Measurements from ENCODE around the gene FTCDNL1.

FTCDNL1 gene

DNA sequence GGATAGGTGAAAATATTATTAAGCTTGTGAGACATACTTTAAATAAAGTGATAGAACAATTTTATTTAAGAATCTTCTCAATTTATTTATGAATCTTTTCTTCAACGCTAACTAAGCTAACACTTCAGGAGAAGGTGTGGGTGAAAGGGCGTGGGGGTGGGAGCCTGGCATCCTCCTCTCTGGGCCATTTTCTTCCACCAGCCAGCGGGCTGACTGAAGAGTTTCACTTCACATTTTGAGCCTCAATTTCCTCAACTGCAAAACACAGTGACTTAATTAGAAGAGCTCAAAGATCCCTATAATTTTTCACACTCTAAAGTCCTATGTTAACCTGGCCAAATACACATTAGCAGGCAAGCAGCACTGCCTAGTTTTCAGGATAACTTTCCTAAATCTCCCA lies 94.8 kb downstream of the FTCDNL1 start:
- no peaks in the 10 kb centered on the region for H3K36me3 ChIP-seq (ENCODE audit: insufficient read depth, low read length)
- H3K27ac ChIP-seq (ENCODE audit: low read depth, low read length) = no peak overlapping the region
- H3K9ac ChIP-seq (ENCODE audit: low read length) = no peak overlapping the region
- peaks cover 12% of the 10 kb centered on the region for H3K4me1 ChIP-seq (ENCODE audit: insufficient read depth, low read length)
- H3K4me3 ChIP-seq (ENCODE audit: low read depth in 1 of 2, low read length in 2 of 2) = no peak overlapping the region
- H3K27me3 ChIP-seq (ENCODE audit: control insufficient read depth in 1 of 2, insufficient read depth in 2 of 2, low read length in 2 of 2) = no peaks in the 10 kb centered on the region
- no peaks in the 10 kb centered on the region for H3K9me3 ChIP-seq (ENCODE audit: low read length)

DNA sequence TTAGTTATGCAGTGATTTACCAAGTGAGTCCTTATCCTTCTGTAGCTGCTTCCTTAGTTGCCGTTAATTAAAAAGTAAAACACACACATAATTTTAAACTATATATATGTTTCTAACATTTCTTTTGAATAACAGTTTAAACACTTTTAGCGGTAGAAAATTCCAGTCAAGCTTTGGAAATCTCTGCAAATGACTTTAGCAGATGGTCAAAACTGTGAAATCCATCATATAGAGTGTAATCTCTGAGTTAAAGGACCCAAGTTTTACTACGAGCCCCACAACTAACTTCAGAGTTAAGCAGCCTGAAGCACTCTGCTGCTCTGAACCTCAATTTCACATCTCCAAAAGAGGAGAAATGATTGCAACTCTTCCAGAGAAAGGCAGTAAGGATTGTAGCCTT lies 96.2 kb downstream of the FTCDNL1 start:
- no peak overlapping the region for H3K9ac ChIP-seq (ENCODE audit: low read length)
- H3K27me3 ChIP-seq (ENCODE audit: control insufficient read depth in 1 of 2, insufficient read depth in 2 of 2, low read length in 2 of 2) = no peaks in the 10 kb centered on the region
- H3K27ac ChIP-seq (ENCODE audit: low read depth, low read length) = no peak overlapping the region
- H3K36me3 ChIP-seq (ENCODE audit: insufficient read depth, low read length) = no peaks in the 10 kb centered on the region
- H3K4me3 ChIP-seq (ENCODE audit: low read depth in 1 of 2, low read length in 2 of 2) = no peak overlapping the region
- H3K9me3 ChIP-seq (ENCODE audit: low read length) = no peaks in the 10 kb centered on the region
- peaks cover 12% of the 10 kb centered on the region for H3K4me1 ChIP-seq (ENCODE audit: insufficient read depth, low read length)

DNA sequence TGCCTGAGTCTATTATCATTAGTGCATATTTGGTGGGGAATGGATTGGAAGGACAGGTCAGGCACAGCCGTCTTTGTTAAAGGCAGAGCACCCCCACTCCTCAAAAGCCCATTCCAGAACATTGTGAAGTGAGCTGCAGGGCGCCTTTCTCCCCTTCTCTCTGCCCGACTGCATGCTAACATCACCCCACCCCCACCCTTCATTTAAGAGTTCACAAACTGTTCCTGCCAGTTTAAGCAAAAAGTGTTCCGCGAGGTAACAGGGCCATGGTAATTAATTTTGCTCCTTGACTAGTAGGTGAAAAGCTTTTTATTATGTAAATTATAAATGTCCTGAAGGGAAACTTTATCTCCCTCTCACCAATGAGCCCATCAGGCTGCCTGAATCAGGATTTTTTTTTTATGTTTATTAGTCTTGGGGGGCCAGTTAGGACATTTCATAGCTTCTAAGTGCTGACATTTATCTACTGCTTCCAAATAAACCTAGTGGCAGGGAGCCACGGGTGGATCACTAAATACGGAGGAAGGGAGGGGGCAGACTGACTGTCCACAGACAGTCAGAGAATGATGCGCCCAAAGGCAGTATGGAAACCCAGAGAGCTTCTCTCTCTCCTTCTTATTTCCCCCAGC lies 99.4 kb downstream of the FTCDNL1 start:
- Histone ChIP-seq H3K4me3 (ENCODE audit: low read depth in 1 of 2, low read length in 2 of 2) (no peak overlapping the region), H3K9ac (ENCODE audit: low read length) (no peak overlapping the region), H3K9me3 (ENCODE audit: low read length) (no peaks in the 10 kb centered on the region), H3K27me3 (ENCODE audit: control insufficient read depth in 1 of 2, insufficient read depth in 2 of 2, low read length in 2 of 2) (no peaks in the 10 kb centered on the region), H3K36me3 (ENCODE audit: insufficient read depth, low read length) (no peaks in the 10 kb centered on the region), H3K4me1 (ENCODE audit: insufficient read depth, low read length) (no peaks in the 10 kb centered on the region), H3K27ac (ENCODE audit: low read depth, low read length) (no peak overlapping the region)

DNA sequence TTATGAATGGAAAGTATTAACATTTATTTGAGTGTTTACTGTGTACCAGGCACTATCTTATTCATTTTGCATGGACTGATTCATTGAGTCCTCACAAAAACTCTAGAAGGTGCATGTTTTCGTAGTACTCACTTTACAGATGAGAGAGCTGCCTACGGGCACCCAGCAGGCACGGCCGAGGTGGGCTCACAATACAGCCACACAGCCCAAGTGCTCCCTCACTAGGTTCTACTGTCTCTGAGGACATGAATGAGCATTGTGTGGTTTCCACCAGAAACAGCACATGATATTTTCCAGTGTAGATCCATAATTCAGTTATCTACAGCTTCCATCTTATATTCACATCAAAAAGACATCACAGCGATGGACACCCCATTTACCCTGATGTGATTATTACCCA lies 101.4 kb downstream of the FTCDNL1 start:
- H3K36me3 ChIP-seq (ENCODE audit: insufficient read depth, low read length) = no peaks in the 10 kb centered on the region
- H3K27ac ChIP-seq (ENCODE audit: low read depth, low read length) = no peak overlapping the region
- H3K9me3 ChIP-seq (ENCODE audit: low read length) = no peaks in the 10 kb centered on the region
- H3K4me3 ChIP-seq (ENCODE audit: low read depth in 1 of 2, low read length in 2 of 2) = no peak overlapping the region
- no peaks in the 10 kb centered on the region for H3K4me1 ChIP-seq (ENCODE audit: insufficient read depth, low read length)
- H3K9ac ChIP-seq (ENCODE audit: low read length) = no peak overlapping the region
- H3K27me3 ChIP-seq (ENCODE audit: control insufficient read depth in 1 of 2, insufficient read depth in 2 of 2, low read length in 2 of 2) = no peaks in the 10 kb centered on the region

DNA sequence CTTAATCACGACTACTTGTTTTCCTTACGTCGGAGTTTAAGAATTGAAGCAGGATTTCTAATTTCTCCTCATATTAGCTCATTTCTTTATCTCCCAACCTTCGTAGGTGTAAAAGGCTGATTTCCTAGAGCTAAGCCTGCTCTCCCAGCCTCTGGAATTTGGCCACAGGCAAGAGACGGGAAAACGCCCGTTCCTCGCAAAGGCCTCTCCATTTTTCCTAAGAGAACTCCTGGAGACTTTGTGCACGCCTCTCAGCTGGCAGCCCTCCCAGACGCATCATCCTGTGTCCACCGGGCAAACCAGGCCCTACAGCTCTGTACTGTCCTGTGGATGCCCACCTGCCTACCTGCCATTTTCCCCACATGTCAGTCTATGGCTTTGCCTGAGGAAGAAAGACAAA lies 106.3 kb downstream of the FTCDNL1 start:
- H3K27me3 ChIP-seq (ENCODE audit: control insufficient read depth in 1 of 2, insufficient read depth in 2 of 2, low read length in 2 of 2) = no peaks in the 10 kb centered on the region
- no peak overlapping the region for H3K4me3 ChIP-seq (ENCODE audit: low read depth in 1 of 2, low read length in 2 of 2)
- no peaks in the 10 kb centered on the region for H3K9me3 ChIP-seq (ENCODE audit: low read length)
- no peak overlapping the region for H3K27ac ChIP-seq (ENCODE audit: low read depth, low read length)
- H3K9ac ChIP-seq (ENCODE audit: low read length) = no peak overlapping the region
- no peaks in the 10 kb centered on the region for H3K36me3 ChIP-seq (ENCODE audit: insufficient read depth, low read length)
- H3K4me1 ChIP-seq (ENCODE audit: insufficient read depth, low read length) = peaks cover 6% of the 10 kb centered on the region

DNA sequence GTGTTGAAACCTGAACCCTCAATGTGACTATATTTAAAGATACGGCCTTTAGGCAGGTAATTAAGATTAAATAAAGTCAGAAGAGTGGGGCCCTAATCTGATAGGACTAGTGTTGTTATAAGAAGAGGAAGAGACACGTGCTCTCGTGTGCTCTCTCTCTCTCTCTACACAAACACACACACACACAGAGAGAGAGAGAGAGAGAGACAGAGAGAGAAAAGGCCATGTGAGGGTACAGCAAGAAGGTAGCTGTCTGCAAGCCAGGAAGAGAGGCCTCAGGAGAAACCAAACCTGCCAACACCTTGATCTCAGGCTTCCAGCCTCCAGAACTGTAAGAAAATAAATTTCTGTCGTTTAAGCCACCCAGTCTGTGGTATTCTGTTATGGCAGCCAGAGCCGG lies 106.7 kb downstream of the FTCDNL1 start:
- no peak overlapping the region for H3K27ac ChIP-seq (ENCODE audit: low read depth, low read length)
- no peaks in the 10 kb centered on the region for H3K27me3 ChIP-seq (ENCODE audit: control insufficient read depth in 1 of 2, insufficient read depth in 2 of 2, low read length in 2 of 2)
- no peaks in the 10 kb centered on the region for H3K36me3 ChIP-seq (ENCODE audit: insufficient read depth, low read length)
- H3K9me3 ChIP-seq (ENCODE audit: low read length) = no peaks in the 10 kb centered on the region
- no peak overlapping the region for H3K9ac ChIP-seq (ENCODE audit: low read length)
- H3K4me1 ChIP-seq (ENCODE audit: insufficient read depth, low read length) = peaks cover 9% of the 10 kb centered on the region
- H3K4me3 ChIP-seq (ENCODE audit: low read depth in 1 of 2, low read length in 2 of 2) = no peak overlapping the region

DNA sequence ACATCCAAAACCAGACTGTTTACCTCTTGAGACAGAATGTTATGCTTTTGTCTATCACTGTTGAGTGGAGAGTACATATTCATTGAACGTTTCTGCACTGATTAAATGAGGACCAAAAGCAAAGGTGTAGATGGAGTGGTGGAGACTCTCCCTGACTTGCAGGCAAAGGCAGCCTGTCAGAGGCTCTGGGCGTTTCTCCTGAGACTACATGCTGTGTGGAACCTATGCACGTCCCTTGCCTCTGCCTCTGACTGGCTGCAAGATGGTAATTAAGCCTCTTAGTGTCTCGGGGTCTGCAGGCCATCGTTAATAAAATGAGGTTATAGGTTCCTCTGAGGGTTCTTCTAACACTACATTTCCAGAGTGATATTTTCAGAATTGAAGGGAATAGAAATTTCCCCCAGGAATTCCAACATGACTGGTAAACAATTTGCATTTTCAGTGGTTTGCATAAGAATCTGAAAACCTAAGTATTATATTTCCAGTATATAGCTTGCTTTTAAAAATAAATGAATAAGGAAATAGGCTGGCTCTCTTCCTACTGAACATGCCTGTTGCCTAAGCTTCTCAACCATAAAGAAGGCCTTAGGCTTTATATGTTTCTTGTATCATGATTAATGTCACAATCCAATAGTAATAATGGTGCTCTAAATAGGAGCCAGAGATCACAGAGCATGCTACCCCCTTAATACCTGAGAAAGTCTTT lies 107.4 kb downstream of the FTCDNL1 start:
- H3K9me3 ChIP-seq (ENCODE audit: low read length) = no peaks in the 10 kb centered on the region
- H3K27ac ChIP-seq (ENCODE audit: low read depth, low read length) = no peak overlapping the region
- H3K4me1 ChIP-seq (ENCODE audit: insufficient read depth, low read length) = peaks cover 9% of the 10 kb centered on the region
- no peaks in the 10 kb centered on the region for H3K36me3 ChIP-seq (ENCODE audit: insufficient read depth, low read length)
- H3K27me3 ChIP-seq (ENCODE audit: control insufficient read depth in 1 of 2, insufficient read depth in 2 of 2, low read length in 2 of 2) = no peaks in the 10 kb centered on the region
- no peak overlapping the region for H3K9ac ChIP-seq (ENCODE audit: low read length)
- no peak overlapping the region for H3K4me3 ChIP-seq (ENCODE audit: low read depth in 1 of 2, low read length in 2 of 2)

DNA sequence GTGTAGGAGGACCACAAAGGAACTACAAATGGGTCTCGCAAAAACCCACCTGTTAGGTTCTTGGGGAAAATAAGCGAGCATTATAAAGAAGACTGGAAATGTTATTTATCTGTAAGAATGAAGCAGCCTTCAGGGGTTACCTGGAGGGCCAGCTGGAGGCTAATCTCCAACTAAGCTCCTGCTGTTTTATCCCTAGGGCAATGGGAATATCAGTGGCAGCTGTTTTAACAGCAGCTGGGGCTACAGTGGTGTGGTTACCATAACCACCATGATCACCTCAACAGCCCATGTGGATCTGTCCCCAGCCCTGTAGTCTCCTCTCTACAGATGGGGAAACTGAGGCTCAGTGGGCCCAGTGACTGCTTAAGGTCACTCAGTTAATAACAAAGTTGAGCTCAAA lies 108.1 kb downstream of the FTCDNL1 start:
- no peak overlapping the region for H3K27ac ChIP-seq (ENCODE audit: low read depth, low read length)
- no peak overlapping the region for H3K9ac ChIP-seq (ENCODE audit: low read length)
- H3K36me3 ChIP-seq (ENCODE audit: insufficient read depth, low read length) = no peaks in the 10 kb centered on the region
- no peak overlapping the region for H3K4me3 ChIP-seq (ENCODE audit: low read depth in 1 of 2, low read length in 2 of 2)
- H3K4me1 ChIP-seq (ENCODE audit: insufficient read depth, low read length) = peaks cover 9% of the 10 kb centered on the region
- H3K27me3 ChIP-seq (ENCODE audit: control insufficient read depth in 1 of 2, insufficient read depth in 2 of 2, low read length in 2 of 2) = no peaks in the 10 kb centered on the region
- no peaks in the 10 kb centered on the region for H3K9me3 ChIP-seq (ENCODE audit: low read length)

DNA sequence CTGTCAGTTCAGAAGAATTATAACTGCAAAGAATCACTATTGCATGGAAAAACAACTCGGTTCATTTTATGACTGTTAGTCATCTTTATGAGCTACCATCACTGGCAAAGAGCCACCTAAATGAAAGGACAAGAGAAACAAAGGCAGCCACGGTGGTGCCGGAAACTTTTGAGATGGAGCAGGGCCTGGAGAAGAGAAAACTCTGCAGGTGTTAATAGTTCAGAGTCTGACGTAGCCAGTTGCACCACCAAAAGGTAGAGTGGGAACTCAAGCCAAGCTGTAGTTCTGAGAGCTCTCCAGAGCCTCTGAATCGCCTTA lies 110.9 kb downstream of the FTCDNL1 start:
- no peaks in the 10 kb centered on the region for H3K9me3 ChIP-seq (ENCODE audit: low read length)
- no peaks in the 10 kb centered on the region for H3K27me3 ChIP-seq (ENCODE audit: control insufficient read depth in 1 of 2, insufficient read depth in 2 of 2, low read length in 2 of 2)
- no peaks in the 10 kb centered on the region for H3K36me3 ChIP-seq (ENCODE audit: insufficient read depth, low read length)
- peak overlapping the region in 1 of 2 donors; percentile 33 for H3K4me3 ChIP-seq (ENCODE audit: low read depth in 1 of 2, low read length in 2 of 2)
- H3K4me1 ChIP-seq (ENCODE audit: insufficient read depth, low read length) = peaks cover 9% of the 10 kb centered on the region
- H3K27ac ChIP-seq (ENCODE audit: low read depth, low read length) = no peak overlapping the region
- no peak overlapping the region for H3K9ac ChIP-seq (ENCODE audit: low read length)

DNA sequence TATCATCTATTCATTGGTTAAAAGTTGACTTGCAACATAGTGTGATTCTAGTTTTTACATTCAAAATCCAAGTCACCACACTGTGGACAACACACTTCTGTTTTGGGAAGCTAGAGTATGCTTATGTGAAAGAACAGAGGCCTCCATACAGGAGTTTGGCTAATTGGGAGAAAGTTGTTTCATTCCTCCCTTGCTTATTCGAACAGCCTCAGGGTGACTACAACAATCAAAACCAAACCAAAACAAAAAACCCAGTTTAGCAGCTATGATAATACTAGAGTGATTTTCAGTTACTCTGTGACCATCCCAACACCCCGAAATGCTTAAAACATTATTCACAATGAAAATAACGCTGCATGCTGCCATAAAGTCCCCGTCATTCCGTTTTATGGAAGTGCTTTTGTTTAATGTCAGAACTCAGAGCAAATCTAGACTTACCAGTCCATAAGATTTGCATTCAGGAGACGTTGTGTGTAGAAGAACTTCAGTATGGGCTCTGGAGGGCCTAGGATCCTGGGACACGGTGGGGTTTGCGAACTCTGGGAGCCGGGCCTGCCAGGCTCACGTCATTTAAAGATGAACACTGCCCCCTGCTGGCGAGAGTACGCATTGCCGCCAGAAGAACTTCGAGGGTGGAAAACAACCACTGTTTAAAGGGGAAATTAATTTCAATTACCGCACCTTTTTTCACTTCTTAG lies 111.4 kb downstream of the FTCDNL1 start:
- H3K27me3 ChIP-seq (ENCODE audit: control insufficient read depth in 1 of 2, insufficient read depth in 2 of 2, low read length in 2 of 2) = no peaks in the 10 kb centered on the region
- H3K9me3 ChIP-seq (ENCODE audit: low read length) = no peaks in the 10 kb centered on the region
- H3K9ac ChIP-seq (ENCODE audit: low read length) = no peak overlapping the region
- H3K4me3 ChIP-seq (ENCODE audit: low read depth in 1 of 2, low read length in 2 of 2) = peak overlapping the region in 1 of 2 donors; percentile 33
- H3K36me3 ChIP-seq (ENCODE audit: insufficient read depth, low read length) = no peaks in the 10 kb centered on the region
- H3K4me1 ChIP-seq (ENCODE audit: insufficient read depth, low read length) = peaks cover 9% of the 10 kb centered on the region
- H3K27ac ChIP-seq (ENCODE audit: low read depth, low read length) = no peak overlapping the region

DNA sequence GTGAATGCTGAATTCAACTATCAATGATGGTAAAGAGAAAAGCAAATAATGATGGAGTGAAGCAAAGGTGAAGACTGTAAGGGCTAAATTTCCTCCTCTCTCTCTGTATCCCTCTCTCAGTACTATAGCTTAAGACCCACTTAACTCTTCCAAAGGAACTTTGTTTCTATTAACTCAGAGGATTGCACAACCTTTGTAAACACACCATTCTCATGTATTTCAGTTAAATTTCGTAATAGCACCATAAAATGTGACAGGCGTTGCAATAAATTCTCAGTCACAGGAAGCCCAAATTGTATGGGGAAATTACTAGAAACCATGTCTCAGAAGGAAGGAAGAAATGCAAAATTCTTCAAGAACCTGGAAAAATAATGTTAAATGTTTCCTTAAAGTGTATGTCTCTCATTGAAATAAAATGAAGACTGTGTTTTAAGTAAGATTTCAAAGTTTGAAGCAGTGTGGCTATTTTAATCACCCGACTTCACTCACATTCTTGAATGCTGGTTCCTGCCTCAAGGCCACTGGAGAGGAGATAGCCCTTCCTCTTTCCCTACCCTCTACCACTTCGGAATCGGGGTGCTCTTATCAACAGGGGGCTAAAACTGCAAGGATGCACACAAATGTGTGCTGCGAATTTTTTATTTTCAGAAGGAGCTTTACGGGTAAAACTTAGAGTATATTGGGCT lies 112.1 kb downstream of the FTCDNL1 start:
- Histone ChIP-seq H3K27me3 (ENCODE audit: control insufficient read depth in 1 of 2, insufficient read depth in 2 of 2, low read length in 2 of 2) (no peaks in the 10 kb centered on the region), H3K27ac (ENCODE audit: low read depth, low read length) (no peak overlapping the region), H3K36me3 (ENCODE audit: insufficient read depth, low read length) (no peaks in the 10 kb centered on the region), H3K9me3 (ENCODE audit: low read length) (no peaks in the 10 kb centered on the region), H3K9ac (ENCODE audit: low read length) (no peak overlapping the region), H3K4me1 (ENCODE audit: insufficient read depth, low read length) (peaks cover 9% of the 10 kb centered on the region), H3K4me3 (ENCODE audit: low read depth in 1 of 2, low read length in 2 of 2) (peak overlapping the region in 1 of 2 donors; percentile 33)

Measured in muscle layer of colon (tissue), 2 donors.